Measurements from ENCODE around the gene LRRC26.
A peak's percentile ranks its signal among the peaks of the same experiment; 100 is the strongest.

Gene LRRC26

DNA sequence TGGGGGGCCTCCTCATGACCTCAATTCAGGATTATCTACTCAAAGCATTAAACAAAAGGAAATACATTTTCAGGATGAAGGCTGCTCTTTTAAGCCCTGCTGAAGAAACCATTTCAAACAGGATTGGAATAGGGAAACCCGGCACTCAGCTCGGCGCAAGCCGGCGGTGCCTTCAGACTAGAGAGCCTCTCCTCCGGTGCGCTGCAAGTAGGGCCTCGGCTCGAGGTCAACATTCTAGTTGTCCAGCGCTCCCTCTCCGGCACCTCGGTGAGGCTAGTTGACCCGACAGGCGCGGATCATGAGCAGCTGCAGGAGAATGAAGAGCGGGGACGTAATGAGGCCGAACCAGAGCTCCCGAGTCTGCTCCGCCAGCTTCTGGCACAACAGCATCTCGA lies 34.9 kb upstream of the LRRC26 start:
- TF ChIP-seq CTCF (IDR thresholded peaks at IDR 0.05; ENCODE audit: low read length) (no peak), EZH2 (IDR thresholded peaks at IDR 0.05; ENCODE audit: borderline replicate concordance, low read length) (no peak)
- no peaks in the 10 kb centered on the region; the same call in 1 of the 2 replicates for H3K27me3 ChIP-seq (ENCODE audit: insufficient read depth, low read length)
- H3K9me3 ChIP-seq (ENCODE audit: low read length): no peaks in the 10 kb centered on the region
- H3F3A ChIP-seq (ENCODE audit: insufficient read depth, low read length): no peaks in the 10 kb centered on the region
- H3K4me1 ChIP-seq (ENCODE audit: insufficient read depth, low read length, severe bottlenecking): peaks cover 56% of the 10 kb centered on the region
- peak overlapping the region; percentile 43 for H3K27ac ChIP-seq (ENCODE audit: low read depth, low read length, poor library complexity, severe bottlenecking)
- no peaks in the 10 kb centered on the region for H4K20me1 ChIP-seq (ENCODE audit: insufficient read depth, low read length)
- H2AFZ ChIP-seq (ENCODE audit: low read length): no peak overlapping the region
- H3K4me2 ChIP-seq (ENCODE audit: low read length): peak overlapping the region; percentile 98
- H3K9me2 ChIP-seq (ENCODE audit: low read depth, low read length): no peaks in the 10 kb centered on the region
- H3K9ac ChIP-seq (ENCODE audit: low read length): peak overlapping the region; percentile 91
- peaks cover 9% of the 10 kb centered on the region for H3K36me3 ChIP-seq (ENCODE audit: insufficient read depth, low read length)
- peaks cover 21% of the 10 kb centered on the region for H3K79me2 ChIP-seq (ENCODE audit: insufficient read depth, low read length)
- peak overlapping the region; percentile 88 for H3K4me3 ChIP-seq (ENCODE audit: low read depth, low read length, poor library complexity, severe bottlenecking)

- no peaks in the 10 kb centered on the region for H4K20me1 ChIP-seq (ENCODE audit: insufficient read depth, low read length)
Observed at GRCh38 chr9:137202966-137203365, 33.1 kb upstream of the LRRC26 start.

GRCh38 chr9:137201205-137201868 lies 31.5 kb upstream of the LRRC26 start:
- Histone ChIP-seq H3K79me2 (ENCODE audit: insufficient read depth, low read length) (peaks cover 19% of the 10 kb centered on the region), H2AFZ (ENCODE audit: low read length) (no peak overlapping the region), H3K27ac (ENCODE audit: low read depth, low read length, poor library complexity, severe bottlenecking) (peak overlapping the region; percentile 47), H3K27me3 (ENCODE audit: insufficient read depth, low read length) (peaks cover 8% of the 10 kb centered on the region), H3K9ac (ENCODE audit: low read length) (peak overlapping the region; percentile 81), H3K9me2 (ENCODE audit: low read depth, low read length) (no peaks in the 10 kb centered on the region), H3F3A (ENCODE audit: insufficient read depth, low read length) (no peaks in the 10 kb centered on the region), H3K36me3 (ENCODE audit: insufficient read depth, low read length) (no peaks in the 10 kb centered on the region; the same call in 1 of the 2 replicates), H4K20me1 (ENCODE audit: insufficient read depth, low read length) (no peaks in the 10 kb centered on the region), H3K4me2 (ENCODE audit: low read length) (peak overlapping the region; percentile 87), H3K9me3 (ENCODE audit: low read length) (no peaks in the 10 kb centered on the region), H3K4me3 (ENCODE audit: low read depth, low read length, poor library complexity, severe bottlenecking) (peak overlapping the region; percentile 73), H3K4me1 (ENCODE audit: insufficient read depth, low read length, severe bottlenecking) (peaks cover 51% of the 10 kb centered on the region)
- no peak for TF ChIP-seq CTCF (IDR thresholded peaks at IDR 0.05; ENCODE audit: low read length)
- TF ChIP-seq EZH2 (IDR thresholded peaks at IDR 0.05; ENCODE audit: borderline replicate concordance, low read length): no peak

More at GRCh38 chr9:137202966-137203365, 33.1 kb upstream of the LRRC26 start:
- Histone ChIP-seq H3K79me2 (ENCODE audit: insufficient read depth, low read length) (peaks cover 21% of the 10 kb centered on the region), H3K4me2 (ENCODE audit: low read length) (peak overlapping the region; percentile 26; the same call in 1 of the 2 replicates), H3K4me1 (ENCODE audit: insufficient read depth, low read length, severe bottlenecking) (peaks cover 60% of the 10 kb centered on the region), H3K27me3 (ENCODE audit: insufficient read depth, low read length) (peaks cover 8% of the 10 kb centered on the region), H2AFZ (ENCODE audit: low read length) (no peak overlapping the region), H3K9ac (ENCODE audit: low read length) (no peak overlapping the region), H3K27ac (ENCODE audit: low read depth, low read length, poor library complexity, severe bottlenecking) (peak overlapping the region; percentile 47), H3K9me2 (ENCODE audit: low read depth, low read length) (no peaks in the 10 kb centered on the region), H3K36me3 (ENCODE audit: insufficient read depth, low read length) (peaks cover 4% of the 10 kb centered on the region; the same call in 1 of the 2 replicates), H3K4me3 (ENCODE audit: low read depth, low read length, poor library complexity, severe bottlenecking) (peak overlapping the region; percentile 4), H3K9me3 (ENCODE audit: low read length) (no peaks in the 10 kb centered on the region), H3F3A (ENCODE audit: insufficient read depth, low read length) (no peaks in the 10 kb centered on the region)
- TF ChIP-seq EZH2 (IDR thresholded peaks at IDR 0.05; ENCODE audit: borderline replicate concordance, low read length) (no peak), CTCF (IDR thresholded peaks at IDR 0.05; ENCODE audit: low read length) (no peak)

All from OCI-LY1 (cell line).